Mesenchymal stem cell (in vitro differentiated cells and primary cell): Measurements from ENCODE around the gene RBFOX1.

Experiments used
- DNase-seq: peaks from one replicate; pipeline ENCODE4 v3.0.0-alpha.2; 2013
- H2AFZ ChIP-seq: one replicate; pipeline ENCODE4 v1.6.1; 2013; ENCODE audit warnings: low read depth, mild to moderate bottlenecking, control low read depth, inconsistent platforms, low read length, moderate library complexity
- H2AK5ac ChIP-seq: 2 replicates; pipeline ENCODE4 v1.6.1; 2013; ENCODE audit warnings: low read length, moderate library complexity, mild to moderate bottlenecking, inconsistent platforms; ENCODE audit not compliant: severe bottlenecking
- H2BK120ac ChIP-seq: one replicate; pipeline ENCODE4 v1.6.1; 2013; ENCODE audit warnings: low read depth, mild to moderate bottlenecking, inconsistent platforms, low read length, moderate library complexity
- H2BK12ac ChIP-seq, 2 experiments: one replicate each; pipeline ENCODE4 v1.6.1; 2013; ENCODE audit warnings: inconsistent platforms in 2 of 2, low read length in 2 of 2, mild to moderate bottlenecking in 2 of 2, moderate library complexity in 2 of 2, control low read depth in 1 of 2
- H2BK15ac ChIP-seq: one replicate; pipeline ENCODE4 v1.6.1; 2013; ENCODE audit warnings: mild to moderate bottlenecking, low read depth, inconsistent platforms; ENCODE audit not compliant: poor library complexity, severe bottlenecking
- H2BK5ac ChIP-seq: 2 replicates; pipeline ENCODE4 v1.6.1; 2013; ENCODE audit warnings: low read depth, mild to moderate bottlenecking, low read length, control low read depth, inconsistent platforms; ENCODE audit not compliant: poor library complexity, severe bottlenecking
- H3K14ac ChIP-seq, 2 experiments: one replicate each; pipeline ENCODE4 v1.6.1; 2013; ENCODE audit warnings: inconsistent platforms in 2 of 2, low read length in 2 of 2, control low read depth in 1 of 2, mild to moderate bottlenecking in 1 of 2, moderate library complexity in 1 of 2
- H3K18ac ChIP-seq, 2 experiments: one replicate each; pipeline ENCODE4 v1.6.1; 2013; ENCODE audit warnings: inconsistent platforms in 2 of 2, low read length in 2 of 2, control low read depth in 1 of 2, low read depth in 1 of 2, mild to moderate bottlenecking in 1 of 2
- H3K23ac ChIP-seq, 2 experiments: one replicate each; pipeline ENCODE4 v1.6.1; 2013; ENCODE audit warnings: inconsistent platforms in 2 of 2, low read length in 2 of 2, mild to moderate bottlenecking in 2 of 2, moderate library complexity in 2 of 2, control low read depth in 1 of 2
- H3K27ac ChIP-seq: 2 replicates; pipeline ENCODE4 v1.5.1; 2013; ENCODE audit warnings: mild to moderate bottlenecking, moderate library complexity, low read length, control low read depth, inconsistent platforms; ENCODE audit not compliant: poor library complexity, severe bottlenecking
- H3K27me3 ChIP-seq, 2 experiments: 2 replicates each; pipeline versions ENCODE4 v1.6.1 to v1.7.0; 2013; ENCODE audit warnings: low read length in 2 of 2, mild to moderate bottlenecking in 2 of 2, moderate library complexity in 2 of 2, control low read depth in 1 of 2, inconsistent platforms in 1 of 2; ENCODE audit not compliant: control insufficient read depth in 1 of 2, insufficient read depth in 1 of 2
- H3K36me3 ChIP-seq, 2 experiments: 2 replicates each; pipeline versions ENCODE4 v1.6.1 to v1.7.0; 2013; ENCODE audit warnings: low read length in 2 of 2, control low read depth in 1 of 2, inconsistent platforms in 1 of 2, low read depth in 1 of 2, mild to moderate bottlenecking in 1 of 2; ENCODE audit not compliant: insufficient read depth in 2 of 2, control insufficient read depth in 1 of 2
- H3K4ac ChIP-seq, 2 experiments: one replicate each; pipeline ENCODE4 v1.6.1; 2013; ENCODE audit warnings: inconsistent platforms in 2 of 2, low read length in 2 of 2, mild to moderate bottlenecking in 2 of 2, moderate library complexity in 2 of 2, control low read depth in 1 of 2, low read depth in 1 of 2
- H3K4me1 ChIP-seq: 2 replicates; pipeline ENCODE4 v1.6.1; 2013; ENCODE audit warnings: low read depth, low read length, control low read depth; ENCODE audit not compliant: control insufficient read depth, insufficient read depth
- H3K4me2 ChIP-seq: 2 replicates; pipeline ENCODE4 v1.6.1; 2013; ENCODE audit warnings: low read length, mild to moderate bottlenecking, inconsistent platforms; ENCODE audit not compliant: poor library complexity, severe bottlenecking
- H3K4me3 ChIP-seq, 2 experiments: 2 replicates each; pipeline versions ENCODE4 v1.5.1 to v1.7.0; 2013; ENCODE audit warnings: low read length in 2 of 2, mild to moderate bottlenecking in 2 of 2, control low read depth in 1 of 2, low read depth in 1 of 2; ENCODE audit not compliant: insufficient read depth in 1 of 2
- H3K79me1 ChIP-seq: replicated peaks from 2 replicates; pipeline ENCODE4 v1.6.1; 2013; ENCODE audit warnings: mild to moderate bottlenecking, control low read depth, low read length, inconsistent platforms; ENCODE audit not compliant: poor library complexity, severe bottlenecking
- H3K9ac ChIP-seq: 2 replicates; pipeline ENCODE4 v1.7.0; 2013; ENCODE audit warnings: mild to moderate bottlenecking, low read length, moderate library complexity
- H3K9me3 ChIP-seq: 2 replicates; pipeline ENCODE4 v1.7.0; 2013; ENCODE audit warnings: mild to moderate bottlenecking, low read length; ENCODE audit not compliant: control insufficient read depth
- H4K8ac ChIP-seq: one replicate; pipeline ENCODE4 v1.6.1; 2013; ENCODE audit warnings: inconsistent platforms, mild to moderate bottlenecking, low read length, moderate library complexity
- H4K91ac ChIP-seq: one replicate; pipeline ENCODE4 v1.6.1; 2013; ENCODE audit warnings: mild to moderate bottlenecking, low read length, inconsistent platforms
- WGBS: methylation state at CpG from one replicate; pipeline ENCODE4 v1.1.7; 2013; ENCODE audit warnings: mixed read lengths; 5-methylcytosine and 5-hydroxymethylcytosine counted together

Gene RBFOX1

DNA sequence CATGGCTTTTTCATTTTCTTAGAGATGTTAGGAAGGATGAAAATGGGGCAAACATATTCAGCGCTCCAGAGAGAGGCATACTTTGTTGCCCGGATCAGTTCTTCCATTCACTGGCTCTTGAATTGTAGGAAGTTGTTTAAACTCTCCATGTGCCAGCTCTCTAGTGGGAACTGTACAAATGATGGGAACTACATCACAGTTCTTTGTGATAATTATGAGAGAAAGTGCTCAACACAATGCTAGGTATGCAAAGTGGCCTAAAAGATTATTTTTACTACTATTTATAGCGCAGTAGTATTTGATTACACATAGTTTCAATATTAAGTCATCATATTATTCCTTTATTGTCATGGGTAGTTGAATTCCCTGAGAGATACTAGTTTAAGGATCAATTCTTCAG, 268.5 kb downstream of the RBFOX1 start:
- no peaks in the 10 kb centered on the region for H3K4me1 ChIP-seq

GRCh38 chr16:7602291-7602950, 269.8 kb downstream of the RBFOX1 start:
- Histone ChIP-seq H3K4me1 (no peaks in the 10 kb centered on the region), H3K23ac (no peak overlapping the region), H3K36me3 (no peaks in the 10 kb centered on the region), H2AK5ac (no peak overlapping the region), H2BK12ac (no peak overlapping the region), H4K91ac (no peak overlapping the region), H2BK15ac (no peak overlapping the region), H3K4me2 (no peak overlapping the region), H2AFZ (no peak overlapping the region), H3K4ac (no peak overlapping the region), H3K4me3 (no peak overlapping the region), H3K18ac (no peak overlapping the region), H3K79me1 (no peaks in the 10 kb centered on the region), H3K9ac (no peak overlapping the region), H3K27ac (no peak overlapping the region), H2BK120ac (no peak overlapping the region), H3K9me3 (peaks cover 5% of the 10 kb centered on the region), H3K27me3 (no peaks in the 10 kb centered on the region), H4K8ac (no peak overlapping the region), H3K14ac (no peak overlapping the region), H2BK5ac (no peak overlapping the region)
- no peak for DNase-seq
- 59% methylated on average over 6 of the region's 7 CpGs for WGBS

More for the DNA sequence above, 268.5 kb downstream of the RBFOX1 start:
- DNase-seq = no peak
- Histone ChIP-seq H4K8ac (no peak overlapping the region), H3K14ac (no peak overlapping the region), H3K79me1 (no peaks in the 10 kb centered on the region), H3K27me3 (no peaks in the 10 kb centered on the region), H3K27ac (no peak overlapping the region), H3K18ac (no peak overlapping the region), H3K9me3 (peaks cover 7% of the 10 kb centered on the region), H2BK12ac (no peak overlapping the region), H2BK15ac (no peak overlapping the region), H4K91ac (no peak overlapping the region), H3K36me3 (no peaks in the 10 kb centered on the region), H3K4me3 (no peak overlapping the region), H3K4ac (no peak overlapping the region), H3K23ac (no peak overlapping the region), H2BK5ac (no peak overlapping the region), H2AK5ac (no peak overlapping the region), H3K9ac (no peak overlapping the region), H3K4me2 (no peak overlapping the region), H2AFZ (no peak overlapping the region), H2BK120ac (no peak overlapping the region)
- 79% methylated on average over 2 of the region's 3 CpGs for WGBS

GRCh38 chr16:7605812-7606211, 273.2 kb downstream of the RBFOX1 start:
- Histone ChIP-seq H3K18ac (no peak overlapping the region), H3K23ac (no peak overlapping the region), H3K9ac (no peak overlapping the region), H3K4me2 (no peak overlapping the region), H4K8ac (no peak overlapping the region), H2AFZ (no peak overlapping the region), H3K4me3 (no peak overlapping the region), H2BK120ac (no peak overlapping the region), H2BK12ac (no peak overlapping the region), H3K27me3 (no peaks in the 10 kb centered on the region), H3K36me3 (no peaks in the 10 kb centered on the region), H2BK5ac (no peak overlapping the region), H3K14ac (no peak overlapping the region), H3K4me1 (no peaks in the 10 kb centered on the region), H3K4ac (no peak overlapping the region), H2BK15ac (no peak overlapping the region), H3K79me1 (no peaks in the 10 kb centered on the region), H3K27ac (no peak overlapping the region), H2AK5ac (no peak overlapping the region), H4K91ac (no peak overlapping the region), H3K9me3 (peaks cover 8% of the 10 kb centered on the region)
- WGBS = 60% methylated on average over 6 of the region's 6 CpGs
- no peak for DNase-seq

DNA sequence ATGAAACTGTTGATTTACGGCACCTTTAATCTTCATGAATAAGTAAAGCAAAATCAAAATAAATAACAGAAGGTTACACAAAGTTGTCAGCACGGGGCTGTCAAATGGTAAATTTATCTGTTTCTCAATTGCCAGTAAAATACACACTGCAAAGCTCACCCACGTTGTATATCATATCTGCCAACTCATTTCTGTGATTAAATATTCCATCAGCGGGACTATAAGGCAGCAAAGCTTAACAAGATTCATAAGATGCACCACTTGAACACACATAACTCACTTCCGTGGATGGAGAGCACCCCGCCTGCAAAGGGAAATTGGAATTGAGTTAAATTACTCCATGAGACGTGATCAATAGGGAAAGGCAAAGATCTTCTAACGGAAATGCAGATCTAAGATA, 280.0 kb downstream of the RBFOX1 start:
- no peak overlapping the region for H3K14ac ChIP-seq
- no peak overlapping the region for H2BK5ac ChIP-seq
- H3K18ac ChIP-seq = no peak overlapping the region
- H2BK12ac ChIP-seq = no peak overlapping the region
- H3K9me3 ChIP-seq = peaks cover 3% of the 10 kb centered on the region
- 70% methylated on average over 6 of the region's 8 CpGs for WGBS
- no peak overlapping the region for H3K4me2 ChIP-seq
- no peaks in the 10 kb centered on the region for H3K4me1 ChIP-seq
- H3K9ac ChIP-seq = no peak overlapping the region
- H3K79me1 ChIP-seq = no peaks in the 10 kb centered on the region
- no peak for DNase-seq
- H3K4ac ChIP-seq = no peak overlapping the region
- no peaks in the 10 kb centered on the region for H3K36me3 ChIP-seq
- no peak overlapping the region for H3K27ac ChIP-seq
- no peak overlapping the region for H2BK120ac ChIP-seq
- H4K91ac ChIP-seq = no peak overlapping the region
- H2AK5ac ChIP-seq = no peak overlapping the region
- no peaks in the 10 kb centered on the region for H3K27me3 ChIP-seq
- H4K8ac ChIP-seq = no peak overlapping the region
- H2AFZ ChIP-seq = no peak overlapping the region
- no peak overlapping the region for H2BK15ac ChIP-seq
- H3K23ac ChIP-seq = no peak overlapping the region
- H3K4me3 ChIP-seq = no peak overlapping the region
